ENCODE results near the gene ITIH4. TPM values are rescaled to one million over a fixed set of nuclear protein-coding genes. Genes with fewer than 3 reads are reported as not detected.
A peak's percentile ranks its signal among the peaks of the same experiment; 100 is the strongest.

ITIH4 gene
- total and polyA plus RNA-seq, 2 of the 13 experiments (the other 11 are each of a cell fraction or from before 2014, with no cell fraction given), result 2.7 to 5.3 TPM

- peak; percentile 79 for TF ChIP-seq PRDM15 (CRISPR knock-in tag; IDR thresholded peaks at IDR 0.05)
- no peak for TF ChIP-seq BRF2 (CRISPR knock-in tag; IDR thresholded peaks at IDR 0.05)
- peak; percentile 49 for TF ChIP-seq RBM39 (IDR thresholded peaks at IDR 0.05; ENCODE audit: low read depth, low read length, poor library complexity, severe bottlenecking)
- peak; percentile 43; the same call in 1 of the 2 replicates for TF ChIP-seq ZNF441 (CRISPR knock-in tag; IDR thresholded peaks at IDR 0.05; ENCODE audit: borderline replicate concordance)
- peak; percentile 49; the same call in 1 of the 2 replicates for TF ChIP-seq ZNF891 (CRISPR knock-in tag; IDR thresholded peaks at IDR 0.05)
- TF ChIP-seq ZMYM4 (CRISPR knock-in tag; IDR thresholded peaks at IDR 0.05), result 0 out of 2 replicates have a peak, but pooled peaks have one; percentile 57
- TF ChIP-seq ZNF546 (CRISPR knock-in tag; conservative IDR thresholded peaks at IDR 0.05), result peak; percentile 69; the same call in 1 of the 2 replicates
- peak; percentile 35; the same call in 1 of the 2 replicates for TF ChIP-seq ZFP90 (CRISPR knock-in tag; IDR thresholded peaks at IDR 0.05; ENCODE audit: borderline replicate concordance)
- no peak for TF ChIP-seq SOX6 (IDR thresholded peaks at IDR 0.05)
- TF ChIP-seq SOX6 (CRISPR knock-in tag; IDR thresholded peaks at IDR 0.05), result peak; percentile 85
- TF ChIP-seq THAP9 (CRISPR knock-in tag; IDR thresholded peaks at IDR 0.05; ENCODE audit: borderline replicate concordance), result peak; percentile 76; the same call in 1 of the 2 replicates
- peak; percentile 35; the same call in 1 of the 2 replicates for TF ChIP-seq KAT7 (CRISPR knock-in tag; IDR thresholded peaks at IDR 0.05; ENCODE audit: borderline replicate concordance)
- peak; percentile 65; the same call in 1 of the 2 replicates for TF ChIP-seq ZNF275 (CRISPR knock-in tag; IDR thresholded peaks at IDR 0.05; ENCODE audit: borderline replicate concordance)
- TF ChIP-seq CC2D1A (CRISPR knock-in tag; IDR thresholded peaks at IDR 0.05), result peak; percentile 57; the same call in 1 of the 2 replicates
- TF ChIP-seq ZNF264 (CRISPR knock-in tag; IDR thresholded peaks at IDR 0.05), result peak; percentile 61; the same call in 1 of the 2 replicates
- TF ChIP-seq MAFG (CRISPR knock-in tag; IDR thresholded peaks at IDR 0.05), result no peak
- TF ChIP-seq ZNF839 (CRISPR knock-in tag; IDR thresholded peaks at IDR 0.05; ENCODE audit: borderline replicate concordance), result peak; percentile 53; the same call in 1 of the 2 replicates
These were observed 59.8 kb downstream of the ITIH4 start, which contains the start of gene NEK4 (continued) for GRCh38 chr3:52770496-52771333.

Data from HepG2 (cell line).